Measurements from ENCODE around the gene PLTP.

Gene PLTP

GRCh38 chr20:45867136-45867818 is 44.7 kb downstream of the PLTP start:
- H3K4me3 ChIP-seq (ENCODE audit: low read depth, low read length): no peak overlapping the region
- DNase-seq (ENCODE audit: low read depth): no peak

GRCh38 chr20:45866454-45866853 is 45.5 kb downstream of the PLTP start:
- no peak overlapping the region for H3K4me3 ChIP-seq (ENCODE audit: low read depth, low read length)
- DNase-seq (ENCODE audit: low read depth): no peak
- TF ChIP-seq CTCF (IDR thresholded peaks at IDR 0.05; ENCODE audit: low read depth, low read length, missing control alignments): no peak

More at GRCh38 chr20:45867136-45867818, 44.7 kb downstream of the PLTP start:
- TF ChIP-seq CTCF (IDR thresholded peaks at IDR 0.05; ENCODE audit: low read depth, low read length, missing control alignments): no peak

GRCh38 chr20:45863543-45864470 is 48.1 kb downstream of the PLTP start:
- TF ChIP-seq CTCF (IDR thresholded peaks at IDR 0.05; ENCODE audit: low read depth, low read length, missing control alignments): no peak
- DNase-seq (ENCODE audit: low read depth): no peak
- H3K4me3 ChIP-seq (ENCODE audit: low read depth, low read length): no peak overlapping the region

GRCh38 chr20:45861221-45862075 is 50.5 kb downstream of the PLTP start:
- no peak overlapping the region for H3K4me3 ChIP-seq (ENCODE audit: low read depth, low read length)
- no peak for TF ChIP-seq CTCF (IDR thresholded peaks at IDR 0.05; ENCODE audit: low read depth, low read length, missing control alignments)
- DNase-seq (ENCODE audit: low read depth): no peak

- TF ChIP-seq CTCF (IDR thresholded peaks at IDR 0.05; ENCODE audit: low read depth, low read length, missing control alignments): no peak
- DNase-seq (ENCODE audit: low read depth): no peak
- H3K4me3 ChIP-seq (ENCODE audit: low read depth, low read length): no peak overlapping the region
Measured at GRCh38 chr20:45860560-45861220, 51.3 kb downstream of the PLTP start.

- no peak for TF ChIP-seq CTCF (IDR thresholded peaks at IDR 0.05; ENCODE audit: low read depth, low read length, missing control alignments)
- H3K4me3 ChIP-seq (ENCODE audit: low read depth, low read length): no peak overlapping the region
- DNase-seq (ENCODE audit: low read depth): no peak
Measured at GRCh38 chr20:45859916-45860315, 52.0 kb downstream of the PLTP start.

Data from GM12864 (cell line).